Heart right ventricle (tissue), 16 donors: Measurements from ENCODE around the gene NXF1. TPM values are rescaled to one million over a fixed set of nuclear protein-coding genes. Genes with fewer than 3 reads are reported as not detected.

Experiments
- ATAC-seq, 8 donors: fragments of 200-7000 bp; cut with Tn5 transposase; one replicate each; pipeline ENCODE4 v1.9.1; 2020; ENCODE audit warnings: mild to moderate bottlenecking in 8 of 8, moderate library complexity in 8 of 8, moderate number of reproducible peaks in 1 of 8
- DNase-seq, 2 donors: peaks; one replicate each; pipeline ENCODE4 v3.0.0-alpha.2; 2020
- H3K27ac ChIP-seq, 10 donors: fragments of 200-600 bp; sonication (generic) in 2 of 10; one replicate each; pipeline versions ENCODE4 v1.5.0 to v1.8.0; 2020 to 2022; ENCODE audit warnings: mild to moderate bottlenecking in 3 of 10
- H3K27me3 ChIP-seq, 7 donors: fragments of 200-600 bp; one replicate each; pipeline ENCODE4 v1.8.0; 2021 to 2022; ENCODE audit warnings: mild to moderate bottlenecking in 2 of 7
- H3K36me3 ChIP-seq, 9 donors: fragments of 200-600 bp; sonication (generic) in 1 of 9; one replicate each; pipeline versions ENCODE4 v1.5.0 to v1.8.0; 2020 to 2022; ENCODE audit warnings: mild to moderate bottlenecking in 2 of 9
- H3K4me1 ChIP-seq, 9 donors: fragments of 200-600 bp; sonication (generic) in 1 of 9; one replicate each; pipeline versions ENCODE4 v1.5.0 to v1.8.0; 2020 to 2022; ENCODE audit warnings: mild to moderate bottlenecking in 4 of 9
- H3K4me3 ChIP-seq, 10 donors: fragments of 200-600 bp; sonication (generic) in 2 of 10; one replicate each; pipeline versions ENCODE4 v1.5.0 to v1.8.0; 2020 to 2022; ENCODE audit warnings: mild to moderate bottlenecking in 7 of 10, moderate library complexity in 2 of 10
- H3K9me3 ChIP-seq, 11 donors: fragments of 200-600 bp in 10 of 11; sonication (generic) in 2 of 11; one replicate each; pipeline versions ENCODE4 v1.5.0 to v1.8.0; 2013 to 2022; ENCODE audit warnings: mild to moderate bottlenecking in 2 of 11, control low read depth in 1 of 11, moderate library complexity in 1 of 11
- CTCF ChIP-seq, 9 donors: fragments of 200-600 bp; sonication (generic) in 2 of 9; IDR thresholded peaks; one replicate each; pipeline versions ENCODE4 v1.5.0 to v1.8.0; 2021 to 2022; ENCODE audit warnings: antibody characterized with exemption in 9 of 9, mild to moderate bottlenecking in 5 of 9, moderate library complexity in 1 of 9
- WGBS, 2 donors: extraction: QIAGEN DNeasy Blood & Tissue Kit; methylation state at CpG; one replicate each; pipeline ENCODE4 v1.1.7; 2013; ENCODE audit warnings: inconsistent platforms in 1 of 2; 5-methylcytosine and 5-hydroxymethylcytosine counted together
- intact Hi-C, 10 donors: fragments of 100-400 bp; cut with DNase I; formaldehyde crosslinking; loops; one replicate each; pipeline versions ENCODE4 v1.11.1 to v1.14.2; 2022
- polyA plus RNA-seq, 2 donors: library from polyadenylated mRNA; stranded (reverse); fragments of 200-250 nt; gene quantifications; one replicate each; pipeline ENCODE4 v1.2.3, GENCODE V29; 2013
- total RNA-seq, 10 donors: library from RNA; stranded (reverse); fragmentation: NEBNext Ultra II Directional in 3 of 10; extraction: Animal tissue kit (Norgen Biotek cat#: 25700) in 3 of 10; gene quantifications; one replicate each; pipeline versions ENCODE4 v1.2.1 to v1.2.4, GENCODE V29; 2021 to 2023
- donor health status: Arrhythmogenic right ventricular cardiomyopathy.
- donor health status: ischemic (EF 13 %, LVEDD 7.1; RV severe dilation, severe dysfunction).
- donor health status: healthy with polysubstance abuse.
- donor health status: DM: no; HTN: yes; CAD: no.
- donor health status: DM: no; HTN: no; CAD: no.
- donor health status: ischemic (EF 25% LVEDD 6.9; RV normal size, moderate dysfunction).
- donor health status: ischemic (EF 25% LVEDD 5.7; RV mildly dilated, moderate dysfunction).
- donor health status: healthy.
- donor health status: DM: yes; HTN: yes; CAD: no.
- donor health status: Ischemic cardiomyopathy.
- donor health status: ischemic (EF 35%, LVEDD 5.7; RV mildly dilated, moderate dysfunction).
- donor health status: nonischemic (EF 11% LVEDD 7.7; RV severe dilation, severe dysfunction).
- donor health status: DM: yes; HTN: yes; CAD: no.
- donor health status: PGD.
- donor health status: ischemic (EF 29% LVEDD 5.4; RV normal size, mild dysfunction).
- donor health status: nonischemic (EF 23%, LVEDD 6.1; RV moderate dilation, normal function).

NXF1 gene
- total and polyA plus RNA-seq, 12 donors: 28.3 to 96.7 (median 38.3) TPM

GRCh38 chr11:62835336-62835735, 30.1 kb upstream of the NXF1 start:
- WGBS, 2 donors: 86 to 90% methylated on average over 8 of the region's 8 CpGs
- no peak for DNase-seq
- intact Hi-C loops: loop anchor here in 4 of 10 donors (5.0 to 10.0 kb wide), 4 partner anchors 38 to 231 kb away; partner anchors contain the start of genes MTA2 (in 1 of the 4), TMEM179B (in 1 of the 4) and TMEM223 (in 1 of the 4)
- peaks cover 0 to 47% (median 30%) of the 10 kb centered on the region in 9 donors for H3K36me3 ChIP-seq
- H3K27me3 ChIP-seq: no peaks in the 10 kb centered on the region
- H3K27ac ChIP-seq: no peak overlapping the region
- no peak overlapping the region for H3K4me3 ChIP-seq
- ATAC-seq: no peak
- peaks cover 5 to 46% (median 30%) of the 10 kb centered on the region in 9 donors for H3K4me1 ChIP-seq
- H3K9me3 ChIP-seq: no peaks in the 10 kb centered on the region
- TF ChIP-seq CTCF (IDR thresholded peaks at IDR 0.05): no peak

- Histone ChIP-seq H3K36me3 (peaks cover 0 to 68% (median 30%) of the 10 kb centered on the region in 9 donors), H3K4me3 (peak within 1 kb of the TSS; percentile 65 to 99 (median 88)), H3K27ac (peak within 1 kb of the TSS; percentile 82 to 97 (median 94)), H3K9me3 (no peaks in the 10 kb centered on the region), H3K4me1 (peaks cover 8 to 51% (median 43%) of the 10 kb centered on the region in 9 donors), H3K27me3 (no peaks in the 10 kb centered on the region)
- intact Hi-C loops: loop anchor here in 6 of 10 donors (5.0 to 10.0 kb wide), 4 partner anchors 40 to 228 kb away; partner anchors contain the start of genes TMEM179B (in 3 of the 6), TMEM223 (in 3 of the 6) and MTA2 (in 1 of the 6)
- no peak for TF ChIP-seq CTCF (IDR thresholded peaks at IDR 0.05)
- peak in 6 of 8 donors; percentile 1 to 22 (median 2) for ATAC-seq
- 12 to 14% methylated on average over 40 of the region's 40 CpGs for WGBS, 2 donors
- peak in 1 of 2 donors; percentile 26 for DNase-seq
Measured at GRCh38 chr11:62832336-62833234, 27.3 kb upstream of the NXF1 start, which contains the start of gene TEX54. Gene TEX54, minus strand, starts transcription at chr11:62832841.

GRCh38 chr11:62831520-62832335, 26.5 kb upstream of the NXF1 start, which contains the start of gene STX5:
Gene STX5, minus strand, starts transcription at chr11:62832051. Its CDS starts 808 bp downstream, at chr11:62831243.
- ATAC-seq (peak; percentile 98 to 99 (median 98)), DNase-seq (peak; percentile 99 to 100)
- no peaks in the 10 kb centered on the region for H3K9me3 ChIP-seq
- H3K27me3 ChIP-seq: no peaks in the 10 kb centered on the region
- H3K27ac ChIP-seq: peak within 1 kb of the TSS; percentile 82 to 97 (median 94)
- 0 to 1% methylated on average over 65 of the region's 65 CpGs for WGBS, 2 donors
- peak within 1 kb of the TSS; percentile 65 to 99 (median 88) for H3K4me3 ChIP-seq
- peaks cover 8 to 49% (median 44%) of the 10 kb centered on the region in 9 donors for H3K4me1 ChIP-seq
- no peak for TF ChIP-seq CTCF (IDR thresholded peaks at IDR 0.05)
- intact Hi-C loops: loop anchor here in 6 of 10 donors (2.0 to 10.0 kb wide), 5 partner anchors 25 to 227 kb away; partner anchors contain the start of genes TMEM179B (in 3 of the 6), TMEM223 (in 3 of the 6) and MTA2 (in 1 of the 6)
- peaks cover 0 to 73% (median 37%) of the 10 kb centered on the region in 9 donors for H3K36me3 ChIP-seq
